GM21786 (cell line): ENCODE results near the gene GAB4.
"Not testable (repeated sequence)": the region's sequence is repeated elsewhere in the genome, so short reads cannot be mapped to it uniquely, and the experiment has no call there.

ENCODE experiments used
- ATAC-seq: cut with Tn5 transposase; IDR thresholded peaks from one replicate; pipeline ENCODE4 v1.9.1; 2021; ENCODE audit not compliant: unreplicated experiment

Gene GAB4

GRCh38 chr22:16959345-16959930, 48.6 kb downstream of the GAB4 start:
- ATAC-seq: no peak

- no peak for ATAC-seq
Observed at GRCh38 chr22:16958475-16958874, 49.5 kb downstream of the GAB4 start.

DNA sequence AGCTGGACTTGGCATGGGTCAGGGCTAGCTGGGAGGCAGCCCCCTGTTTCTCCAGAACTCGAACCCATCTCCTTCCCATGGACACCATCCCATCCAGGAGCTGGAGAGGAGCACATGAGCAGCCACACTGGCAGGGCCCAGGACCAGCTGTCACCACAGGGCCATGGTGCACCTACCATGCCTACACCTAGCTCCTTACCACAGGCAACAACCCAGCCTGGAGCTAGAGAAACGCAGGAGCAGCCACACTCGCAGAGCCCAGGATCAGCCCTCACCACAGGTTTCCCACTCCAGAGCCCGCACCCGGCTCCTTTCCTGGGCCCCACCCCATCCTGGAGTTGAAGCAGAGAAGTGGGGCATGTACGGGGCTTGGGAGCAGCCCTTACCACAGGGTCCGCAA, 50.2 kb downstream of the GAB4 start:
- no peak for ATAC-seq

DNA sequence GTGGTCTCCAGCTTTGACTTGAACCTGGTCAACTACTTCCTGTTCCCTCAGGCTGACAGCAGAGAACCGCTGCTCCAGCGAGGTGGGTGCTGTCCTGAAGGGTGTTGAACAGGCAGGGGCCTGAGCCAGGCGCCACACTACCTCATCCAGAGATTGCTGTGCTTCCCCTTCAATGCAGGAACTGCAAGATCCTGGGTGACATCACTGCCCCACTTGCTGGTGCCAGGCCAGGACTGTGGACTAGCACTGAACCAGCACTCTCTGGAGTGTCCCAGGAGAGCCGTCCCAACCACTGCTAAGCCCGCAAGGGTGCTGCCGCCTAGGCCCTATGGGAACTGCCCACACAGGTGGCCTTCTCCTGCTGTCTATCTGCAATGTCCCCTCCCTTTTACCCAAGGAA, 51.7 kb downstream of the GAB4 start:
- ATAC-seq: no peak

GRCh38 chr22:16955678-16956210, 52.3 kb downstream of the GAB4 start:
- ATAC-seq: no peak

GRCh38 chr22:16955081-16955480, 52.9 kb downstream of the GAB4 start:
- no peak for ATAC-seq

DNA sequence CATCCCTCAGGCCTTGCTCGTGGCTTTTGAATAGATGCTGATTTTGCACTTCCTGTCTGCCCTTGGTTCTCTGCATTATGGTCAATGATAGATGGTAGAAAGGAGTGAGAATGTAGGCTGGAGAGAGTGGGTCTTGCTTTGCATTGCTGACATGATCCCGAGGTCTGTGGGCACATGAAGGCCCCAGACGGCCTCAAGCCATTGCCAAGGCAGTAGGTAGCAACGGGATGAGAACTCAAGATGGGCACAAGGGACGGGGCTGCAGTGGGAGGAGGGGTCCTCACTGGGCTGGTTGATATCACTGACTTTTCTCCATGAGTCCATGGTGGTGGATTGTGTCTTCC, 54.0 kb downstream of the GAB4 start:
- no peak for ATAC-seq

DNA sequence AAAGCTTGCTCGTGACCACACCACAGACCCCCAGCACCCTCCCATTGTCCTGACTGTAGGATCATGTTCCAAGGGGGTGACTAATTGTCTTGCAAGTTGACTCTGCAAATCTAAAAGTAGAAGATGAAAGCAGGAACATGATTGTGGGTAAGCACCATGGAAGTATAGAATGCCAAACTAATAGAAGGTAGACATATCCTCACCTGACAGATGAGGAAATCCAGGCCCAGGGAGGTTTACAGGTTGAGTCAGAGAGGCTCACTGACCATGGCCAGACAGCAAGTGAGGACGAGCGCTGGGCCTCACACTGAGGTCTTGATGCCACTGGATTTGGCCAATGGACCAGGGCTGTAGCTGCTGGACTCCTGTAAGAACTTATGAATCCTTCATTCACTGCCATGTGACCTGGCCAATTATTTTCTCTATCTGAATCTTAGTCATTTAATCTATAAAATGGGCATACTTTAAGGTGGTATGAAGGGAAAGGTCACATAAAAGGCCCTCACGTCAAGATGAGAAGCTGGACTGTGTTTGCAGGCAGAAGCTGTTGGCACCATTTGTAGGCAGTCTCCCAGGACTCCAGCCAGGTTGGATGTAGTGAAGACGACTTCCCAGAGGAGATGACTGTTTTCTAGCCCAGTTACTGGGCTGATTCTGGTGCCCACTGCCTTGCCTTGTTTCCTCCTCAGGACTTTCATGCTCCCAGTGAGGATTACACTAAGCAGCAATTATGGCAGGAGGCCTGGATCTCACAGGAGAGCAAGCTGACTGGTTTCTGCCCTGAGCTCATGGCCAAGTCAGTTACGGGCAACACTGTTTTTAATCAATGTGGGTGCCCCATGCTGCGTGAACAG, 54.6 kb downstream of the GAB4 start:
- ATAC-seq: no peak

DNA sequence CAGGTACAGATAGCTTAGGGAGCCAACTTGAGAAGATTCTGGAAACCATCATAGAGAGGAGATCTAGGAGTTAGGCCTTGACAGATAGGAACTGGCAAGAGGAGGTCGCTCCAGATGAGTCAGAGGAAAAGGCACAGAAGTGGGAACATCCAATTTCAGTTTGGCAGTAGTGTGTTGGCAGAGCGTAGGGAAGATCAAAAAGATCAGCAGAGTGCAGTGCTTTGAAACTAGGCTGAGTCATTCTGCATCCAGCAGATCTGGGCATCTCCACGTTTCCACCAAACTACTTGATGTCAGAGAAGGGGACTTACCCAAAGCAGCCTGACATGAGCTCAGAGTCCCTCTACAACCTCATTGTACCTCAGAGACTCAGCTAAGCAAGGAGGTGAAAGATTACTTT, 58.5 kb downstream of the GAB4 start:
- ATAC-seq: no peak

DNA sequence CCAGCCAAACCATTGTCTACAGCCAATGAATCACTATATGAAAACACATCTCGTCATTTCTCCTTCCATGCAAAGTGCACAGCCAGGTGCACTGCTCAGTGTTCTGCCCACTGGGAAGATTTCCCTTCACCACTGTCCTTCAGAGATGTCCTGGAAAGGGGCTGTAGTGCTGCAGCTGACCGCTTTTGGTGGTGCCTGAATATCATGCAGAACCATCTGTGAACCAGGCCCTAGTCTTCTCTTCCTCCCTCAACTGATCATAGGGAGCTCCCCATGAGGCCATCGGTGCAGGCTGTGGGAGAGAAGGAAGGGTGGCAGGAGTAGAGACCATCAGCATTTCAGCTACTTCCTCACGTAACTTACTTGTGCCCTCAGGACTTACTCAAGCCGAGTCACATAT, 70.2 kb downstream of the GAB4 start:
- ATAC-seq: no peak

DNA sequence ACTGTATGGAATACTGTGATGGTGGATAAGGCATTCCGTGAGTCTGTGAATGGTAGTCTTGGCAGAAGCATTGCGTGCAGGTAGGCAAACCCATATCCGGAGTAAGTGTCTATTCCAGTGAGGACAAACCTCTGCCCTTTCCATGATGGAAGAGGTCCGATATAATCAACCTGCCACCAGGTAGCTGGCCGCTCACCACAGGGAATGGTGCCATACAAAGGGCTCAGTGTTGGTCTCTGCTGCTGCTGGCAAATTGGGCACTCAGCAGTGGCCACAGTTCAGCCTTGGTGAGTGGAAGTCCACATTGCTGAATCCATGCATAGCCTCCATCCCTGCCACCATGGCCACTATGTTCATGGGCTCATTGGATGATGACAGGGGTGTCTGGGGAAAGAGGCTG, 70.8 kb downstream of the GAB4 start:
- not testable (repeated sequence) for ATAC-seq

- no peak for ATAC-seq
Observed at GRCh38 chr22:16936625-16937024, 71.4 kb downstream of the GAB4 start.

DNA sequence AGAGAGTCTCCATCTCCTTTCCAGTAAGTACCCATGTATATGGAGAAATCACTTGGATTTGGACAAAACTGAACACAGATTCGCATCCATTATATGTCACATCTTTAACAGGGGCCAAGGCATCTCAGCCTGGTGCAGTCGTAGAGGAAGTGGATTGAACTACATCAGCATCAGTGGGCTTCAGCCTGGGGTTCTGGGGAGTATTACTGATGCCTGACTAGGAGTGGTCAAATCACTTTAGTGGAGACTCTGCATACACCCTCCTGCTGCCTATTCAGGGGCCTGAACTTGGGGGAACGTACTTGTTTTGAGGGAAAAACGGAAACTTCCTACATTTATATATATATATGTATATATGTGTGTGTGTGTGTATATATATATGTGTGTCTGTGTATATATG, 72.8 kb downstream of the GAB4 start:
- no peak for ATAC-seq

GRCh38 chr22:16933291-16934282, 74.4 kb downstream of the GAB4 start:
- ATAC-seq: no peak

- ATAC-seq: no peak
Observed at GRCh38 chr22:16932577-16932976, 75.4 kb downstream of the GAB4 start.

DNA sequence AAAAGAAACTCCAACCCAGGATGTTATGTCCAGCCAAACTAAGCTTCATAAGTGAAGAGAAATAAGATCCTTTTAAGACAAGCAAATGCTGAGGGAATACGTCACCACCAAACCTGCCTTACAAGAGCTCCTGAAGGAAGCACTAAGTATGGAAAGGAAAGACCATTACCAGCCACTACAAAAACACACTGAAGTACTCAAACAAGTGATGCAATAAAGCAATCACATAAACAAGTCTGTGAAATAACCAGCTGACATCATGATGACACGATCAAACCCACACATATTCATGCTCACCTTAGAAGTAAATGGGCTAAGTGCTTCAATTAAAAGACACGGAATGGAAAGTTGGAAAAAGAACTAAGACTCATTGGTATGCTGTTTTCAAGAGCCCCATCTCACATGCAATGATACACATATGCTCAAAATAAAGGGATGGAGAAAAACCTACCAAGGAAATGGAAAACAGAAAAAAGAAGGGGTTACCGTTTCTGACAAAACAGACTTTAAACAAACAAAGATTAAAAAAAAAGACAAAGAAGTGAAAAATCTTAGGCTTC, 82.5 kb downstream of the GAB4 start:
- ATAC-seq: no peak

GRCh38 chr22:16922706-16923105, 85.3 kb downstream of the GAB4 start:
- no peak for ATAC-seq

DNA sequence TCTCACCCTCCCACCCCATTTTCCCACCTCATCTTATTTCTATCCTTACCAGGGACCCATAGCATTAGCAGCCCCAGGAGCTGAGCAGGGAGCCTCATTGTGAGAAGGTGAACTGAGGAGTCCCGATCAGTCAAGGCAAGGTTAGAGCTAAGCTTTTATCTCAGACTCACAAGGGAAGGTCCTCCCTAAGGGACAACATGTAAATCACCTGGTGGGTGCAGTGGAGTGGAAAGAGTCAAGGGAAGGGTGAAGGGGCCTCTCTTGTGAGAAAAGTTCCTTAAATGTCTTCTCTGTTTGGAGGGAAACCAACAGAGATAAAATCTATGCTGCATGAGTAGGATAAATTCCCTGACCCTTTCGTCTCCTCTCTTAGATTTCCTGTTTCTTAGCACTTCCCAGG, 85.9 kb downstream of the GAB4 start:
- no peak for ATAC-seq

GRCh38 chr22:16917144-16918003, 90.6 kb downstream of the GAB4 start:
- no peak for ATAC-seq

- no peak for ATAC-seq
Observed at GRCh38 chr22:16915701-16916100, 92.3 kb downstream of the GAB4 start.
